CD14-positive monocyte (primary cell): ENCODE data around the gene IGFBP6. TPM values are rescaled to one million over a fixed set of nuclear protein-coding genes. Genes with fewer than 3 reads are reported as not detected.

ENCODE experiments used
- DNase-seq, 3 donors: peaks; one replicate each; pipeline ENCODE4 v3.0.0-alpha.2; 2011 to 2022
- H2AFZ ChIP-seq: 2 replicates; pipeline ENCODE4 v1.6.0; 2012; ENCODE audit warnings: mild to moderate bottlenecking, low read depth, low read length, inconsistent platforms; ENCODE audit not compliant: insufficient read depth, poor library complexity, severe bottlenecking
- H3K27ac ChIP-seq, 2 donors: 1 replicate in 1 of 2; 2 replicates in 1 of 2; pipeline ENCODE4 v1.5.1; 2012 to 2013; ENCODE audit warnings: low read length in 2 of 2, control low read depth in 1 of 2, inconsistent platforms in 1 of 2, low read depth in 1 of 2, mild to moderate bottlenecking in 1 of 2
- H3K27me3 ChIP-seq, 2 donors: one replicate each; pipeline versions ENCODE4 v1.6.0 to v1.6.1; 2011 to 2013; ENCODE audit warnings: low read length in 2 of 2; ENCODE audit not compliant: control insufficient read depth in 2 of 2, insufficient read depth in 2 of 2
- H3K36me3 ChIP-seq, 2 donors: replicated peaks in 1 of 2; 1 replicate in 1 of 2; 2 replicates in 1 of 2; pipeline versions ENCODE4 v1.5.1 to v1.6.1; 2012 to 2013; ENCODE audit warnings: low read length in 2 of 2, control low read depth in 1 of 2, inconsistent platforms in 1 of 2, mild to moderate bottlenecking in 1 of 2; ENCODE audit not compliant: insufficient read depth in 2 of 2, control insufficient read depth in 1 of 2
- H3K4me1 ChIP-seq, 2 donors: 1 replicate in 1 of 2; 2 replicates in 1 of 2; pipeline versions ENCODE4 v1.5.1 to v1.6.1; 2012 to 2013; ENCODE audit warnings: low read length in 2 of 2, control low read depth in 1 of 2, inconsistent platforms in 1 of 2, mild to moderate bottlenecking in 1 of 2, moderate library complexity in 1 of 2; ENCODE audit not compliant: insufficient read depth in 2 of 2, control insufficient read depth in 1 of 2
- H3K4me2 ChIP-seq: replicated peaks from 2 replicates; pipeline ENCODE3; 2012; ENCODE audit warnings: low read length, moderate library complexity, mild to moderate bottlenecking; ENCODE audit not compliant: poor library complexity, severe bottlenecking; ENCODE audit errors: extremely low read depth
- H3K4me3 ChIP-seq, 3 experiments: fragments of 200-600 bp in 1 of 3; sonication (generic) in 1 of 3; replicated peaks in 1 of 3; 1 replicate in 2 of 3; 2 replicates in 1 of 3; pipeline ENCODE4 v1.5.1; 2011 to 2013; ENCODE audit warnings: low read length in 3 of 3, mild to moderate bottlenecking in 3 of 3, control low read depth in 2 of 3, low read depth in 2 of 3, inconsistent platforms in 1 of 3, moderate library complexity in 1 of 3
- H3K79me2 ChIP-seq: 2 replicates; pipeline ENCODE4 v1.6.0; 2012; ENCODE audit warnings: mild to moderate bottlenecking, control low read depth, inconsistent platforms, low read length, moderate library complexity; ENCODE audit not compliant: insufficient read depth
- H3K9ac ChIP-seq: 2 replicates; pipeline ENCODE4 v1.6.0; 2017; ENCODE audit warnings: low read length, mild to moderate bottlenecking; ENCODE audit not compliant: insufficient read depth, poor library complexity, severe bottlenecking
- H3K9me3 ChIP-seq, 2 donors: replicated peaks in 1 of 2; 1 replicate in 1 of 2; 2 replicates in 1 of 2; pipeline versions ENCODE4 v1.5.1 to v1.6.1; 2012 to 2013; ENCODE audit warnings: low read length in 2 of 2, control low read depth in 1 of 2; ENCODE audit not compliant: control insufficient read depth in 1 of 2, insufficient read depth in 1 of 2
- H4K20me1 ChIP-seq: 2 replicates; pipeline ENCODE4 v1.6.0; 2012; ENCODE audit warnings: mild to moderate bottlenecking, low read length, control low read depth, moderate library complexity; ENCODE audit not compliant: insufficient read depth
- H3K27ac Mint-ChIP-seq, 7 donors: one replicate each; pipeline ENCODE4 v1.8.0; 2020; ENCODE audit warnings: mild to moderate bottlenecking in 7 of 7, mixed read lengths in 7 of 7, moderate library complexity in 6 of 7, inconsistent platforms in 2 of 7
- H3K27me3 Mint-ChIP-seq, 3 donors: one replicate each; pipeline ENCODE4 v1.8.0; 2021 to 2022; ENCODE audit warnings: low read depth in 3 of 3, mild to moderate bottlenecking in 3 of 3, mixed read lengths in 3 of 3, moderate library complexity in 3 of 3, inconsistent platforms in 1 of 3
- H3K36me3 Mint-ChIP-seq, 2 donors: one replicate each; pipeline ENCODE4 v1.8.0; 2020; ENCODE audit warnings: mixed read lengths in 2 of 2, inconsistent platforms in 1 of 2, mild to moderate bottlenecking in 1 of 2
- H3K4me1 Mint-ChIP-seq: one replicate; pipeline ENCODE4 v1.8.0; 2020; ENCODE audit warnings: mild to moderate bottlenecking, mixed read lengths
- H3K4me3 Mint-ChIP-seq, 2 donors: one replicate each; pipeline ENCODE4 v1.8.0; 2020; ENCODE audit warnings: mild to moderate bottlenecking in 2 of 2, mixed read lengths in 2 of 2, moderate library complexity in 1 of 2
- H3K9me3 Mint-ChIP-seq, 7 donors: one replicate each; pipeline ENCODE4 v1.8.0; 2020 to 2022; ENCODE audit warnings: mixed read lengths in 7 of 7, mild to moderate bottlenecking in 6 of 7, moderate library complexity in 6 of 7, inconsistent platforms in 2 of 7
- WGBS: methylation state at CpG from one replicate; pipeline ENCODE4 v1.1.5; 2013; ENCODE audit warnings: missing lambda C conversion rate; ENCODE audit not compliant: insufficient coverage; 5-methylcytosine and 5-hydroxymethylcytosine counted together
- intact Hi-C, 2 donors: fragments of 100-400 bp; cut with micrococcal nuclease; formaldehyde crosslinking; loops; one replicate each; pipeline versions ENCODE4 v1.15.0 to v1.15.1; 2023
- polyA plus RNA-seq, 3 donors: library from polyadenylated mRNA; depleted of rRNA in 1 of 3; unstranded in 2 of 3; stranded (reverse) in 1 of 3; fragments of 300-500 nt in 2 of 3; fragments of >200 nt in 1 of 3; fragmentation: Illumina TruSeq in 2 of 3; gene quantifications; 1 replicate in 2 of 3; 2 replicates in 1 of 3; pipeline ENCODE4 v1.2.3, GENCODE V29; 2012 to 2021
- TF ChIP-seq, protein P1 (sequence below): fragments of 200-600 bp; IDR thresholded peaks from one replicate; pipeline ENCODE4 v1.8.0; 2022; ENCODE audit warnings: antibody characterized with exemption, mild to moderate bottlenecking

Gene IGFBP6
- polyA plus RNA-seq, 3 donors: 0.20 TPM; not detected in 2

DNA sequence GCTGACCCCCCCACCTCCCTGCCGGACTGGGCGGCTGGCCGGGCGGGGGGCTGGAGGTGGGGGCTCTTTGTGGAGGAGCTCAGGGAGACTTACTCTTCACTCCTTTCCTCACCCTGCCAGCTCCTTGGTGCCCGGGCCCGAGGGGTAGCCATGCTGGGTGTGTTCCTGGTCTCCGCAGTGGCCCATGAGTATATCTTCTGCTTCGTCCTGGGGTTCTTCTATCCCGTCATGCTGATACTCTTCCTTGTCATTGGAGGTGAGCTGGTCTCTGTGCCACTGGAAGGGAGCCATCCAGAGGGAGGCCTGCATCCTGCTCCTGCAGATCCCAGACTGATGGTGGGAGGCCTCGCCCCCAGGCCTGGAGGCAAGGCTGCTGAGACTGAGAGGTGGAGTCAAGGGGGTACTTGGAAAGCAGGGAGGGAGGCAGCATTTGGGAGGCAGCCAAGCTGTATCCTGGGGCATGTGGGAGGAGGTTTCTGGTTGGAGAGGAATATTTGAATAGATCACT, 25.5 kb downstream of the IGFBP6 start:
- WGBS: 100% methylated on average over 4 of the region's 10 CpGs
- H3K9me3 ChIP-seq: no peaks in the 10 kb centered on the region
- no peaks in the 10 kb centered on the region for H4K20me1 ChIP-seq
- Mint-ChIP-seq H3K9me3 (peaks cover 0 to 4% (median 0%) of the 10 kb centered on the region in 7 donors), H3K27me3 (peaks cover 2 to 7% (median 3%) of the 10 kb centered on the region in 3 donors), H3K4me3 (no peak overlapping the region), H3K36me3 (no peaks in the 10 kb centered on the region), H3K4me1 (peaks cover 11% of the 10 kb centered on the region), H3K27ac (no peak overlapping the region)
- H3K9ac ChIP-seq: no peak overlapping the region
- no peak overlapping the region for H3K4me2 ChIP-seq
- H3K27me3 ChIP-seq: no peaks in the 10 kb centered on the region
- peaks cover 9 to 11% of the 10 kb centered on the region in 2 donors for H3K4me1 ChIP-seq
- no peak overlapping the region for H3K27ac ChIP-seq
- no peaks in the 10 kb centered on the region for H3K79me2 ChIP-seq
- no peak overlapping the region for H2AFZ ChIP-seq
- no peak for DNase-seq
- no peak overlapping the region for H3K4me3 ChIP-seq
- TF ChIP-seq, protein P1, sequence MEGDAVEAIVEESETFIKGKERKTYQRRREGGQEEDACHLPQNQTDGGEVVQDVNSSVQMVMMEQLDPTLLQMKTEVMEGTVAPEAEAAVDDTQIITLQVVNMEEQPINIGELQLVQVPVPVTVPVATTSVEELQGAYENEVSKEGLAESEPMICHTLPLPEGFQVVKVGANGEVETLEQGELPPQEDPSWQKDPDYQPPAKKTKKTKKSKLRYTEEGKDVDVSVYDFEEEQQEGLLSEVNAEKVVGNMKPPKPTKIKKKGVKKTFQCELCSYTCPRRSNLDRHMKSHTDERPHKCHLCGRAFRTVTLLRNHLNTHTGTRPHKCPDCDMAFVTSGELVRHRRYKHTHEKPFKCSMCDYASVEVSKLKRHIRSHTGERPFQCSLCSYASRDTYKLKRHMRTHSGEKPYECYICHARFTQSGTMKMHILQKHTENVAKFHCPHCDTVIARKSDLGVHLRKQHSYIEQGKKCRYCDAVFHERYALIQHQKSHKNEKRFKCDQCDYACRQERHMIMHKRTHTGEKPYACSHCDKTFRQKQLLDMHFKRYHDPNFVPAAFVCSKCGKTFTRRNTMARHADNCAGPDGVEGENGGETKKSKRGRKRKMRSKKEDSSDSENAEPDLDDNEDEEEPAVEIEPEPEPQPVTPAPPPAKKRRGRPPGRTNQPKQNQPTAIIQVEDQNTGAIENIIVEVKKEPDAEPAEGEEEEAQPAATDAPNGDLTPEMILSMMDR: no peak
- intact Hi-C loops: no loop called here
- no peaks in the 10 kb centered on the region for H3K36me3 ChIP-seq

DNA sequence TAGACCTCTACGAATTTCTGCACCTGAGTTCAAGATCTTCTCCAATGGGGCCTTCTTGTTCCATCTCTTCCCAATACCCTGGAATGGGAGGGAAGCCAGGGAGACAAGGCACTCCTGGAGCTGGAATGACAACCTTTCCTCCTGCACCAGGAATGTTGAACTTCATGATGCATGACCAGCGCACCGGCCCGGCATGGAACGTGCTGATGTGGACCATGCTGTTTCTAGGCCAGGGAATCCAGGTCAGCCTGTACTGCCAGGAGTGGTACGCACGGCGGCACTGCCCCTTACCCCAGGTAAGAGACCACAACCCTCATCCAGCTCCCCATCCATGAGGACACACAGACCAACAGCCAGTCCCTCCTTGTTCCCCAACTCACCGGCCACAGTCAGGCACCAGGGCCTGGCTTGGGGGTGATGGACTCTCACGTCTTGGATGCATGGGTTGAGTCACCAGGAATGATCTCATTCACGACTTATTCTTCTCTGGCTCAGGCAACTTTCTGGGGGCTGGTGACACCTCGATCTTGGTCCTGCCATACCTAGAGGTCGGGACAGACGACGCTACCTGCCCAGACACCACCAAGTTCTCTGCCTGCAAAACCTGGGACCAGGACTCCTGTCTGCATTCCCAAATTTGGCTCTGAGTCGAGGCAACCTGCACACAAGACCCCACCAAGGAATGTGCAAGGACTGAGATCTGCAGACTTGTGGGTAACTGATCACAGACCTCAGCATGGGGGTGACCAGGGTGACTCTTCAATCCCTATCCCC, 26.3 kb downstream of the IGFBP6 start:
- Histone ChIP-seq H3K27me3 (no peaks in the 10 kb centered on the region), H2AFZ (no peak overlapping the region), H3K4me2 (no peak overlapping the region), H3K4me3 (no peak overlapping the region), H3K79me2 (no peaks in the 10 kb centered on the region), H4K20me1 (no peaks in the 10 kb centered on the region), H3K4me1 (peaks cover 12 to 18% of the 10 kb centered on the region in 2 donors), H3K9ac (no peak overlapping the region), H3K27ac (no peak overlapping the region), H3K36me3 (no peaks in the 10 kb centered on the region), H3K9me3 (no peaks in the 10 kb centered on the region)
- H3K36me3 Mint-ChIP-seq: no peaks in the 10 kb centered on the region
- peaks cover 0 to 4% (median 0%) of the 10 kb centered on the region in 7 donors for H3K9me3 Mint-ChIP-seq
- TF ChIP-seq, protein P1: no peak
- WGBS: 99% methylated on average over 15 of the region's 16 CpGs
- H3K4me3 Mint-ChIP-seq: no peak overlapping the region
- intact Hi-C loops: no loop called here
- H3K27ac Mint-ChIP-seq: no peak overlapping the region
- H3K27me3 Mint-ChIP-seq: peaks cover 2 to 7% (median 3%) of the 10 kb centered on the region in 3 donors
- peaks cover 14% of the 10 kb centered on the region for H3K4me1 Mint-ChIP-seq
- no peak for DNase-seq
